D341Med (cell line): ENCODE results near the gene IFI27L1.

Source experiments
- DNase-seq: peaks from one replicate; pipeline ENCODE4 v3.0.0; 2012; ENCODE audit warnings: low spot score

Gene IFI27L1

DNA sequence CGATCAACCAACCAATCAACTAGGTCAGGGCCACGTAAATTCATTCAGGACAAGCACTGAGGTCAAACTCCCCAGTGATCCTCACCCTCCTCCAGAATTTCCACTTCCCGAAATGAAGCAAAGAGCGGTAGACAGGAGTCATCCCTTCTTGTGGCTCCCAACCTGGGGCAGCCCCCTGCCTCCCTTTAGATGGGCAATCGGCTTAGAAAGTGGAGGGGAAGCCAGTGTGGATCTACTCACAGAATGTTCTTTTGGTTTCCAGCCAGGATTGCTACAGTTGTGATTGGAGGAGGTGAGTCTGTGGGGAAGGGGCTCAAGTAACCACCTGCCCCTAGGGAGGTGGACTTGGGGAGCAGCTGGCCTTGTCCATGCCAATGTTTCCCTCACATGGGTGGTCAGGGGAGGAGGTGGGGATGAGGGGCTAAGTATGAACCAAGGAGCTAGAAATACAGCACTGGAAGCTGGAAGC lies 33.5 kb downstream of the IFI27L1 start:
- DNase-seq: no peak

DNA sequence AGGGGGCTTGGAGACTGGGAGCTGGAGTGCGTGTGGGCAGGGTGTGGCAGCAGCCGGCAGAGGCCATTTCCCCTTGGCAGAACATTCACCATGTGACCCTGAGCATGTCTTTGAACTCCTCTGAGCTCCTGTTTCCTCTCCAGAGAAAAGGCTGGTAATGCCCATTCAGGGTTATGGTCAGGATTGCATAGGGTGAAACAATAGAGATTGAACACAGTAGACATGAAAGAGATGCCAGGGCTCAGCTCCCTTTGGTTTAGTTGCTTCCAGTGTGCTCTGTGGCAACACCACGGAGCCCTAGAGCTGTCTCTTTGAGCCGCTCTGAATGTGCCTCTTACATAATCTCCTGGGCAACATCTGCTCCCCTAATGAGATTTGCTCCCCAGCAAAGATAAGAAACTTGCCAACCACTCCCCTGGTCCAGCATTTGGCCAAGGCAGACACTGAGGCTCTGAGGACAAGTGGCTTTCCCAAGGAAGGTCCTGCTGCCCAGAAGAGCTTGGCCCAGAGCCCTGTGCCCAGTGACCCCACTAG lies 34.0 kb downstream of the IFI27L1 start:
- DNase-seq: peak; percentile 62

DNA sequence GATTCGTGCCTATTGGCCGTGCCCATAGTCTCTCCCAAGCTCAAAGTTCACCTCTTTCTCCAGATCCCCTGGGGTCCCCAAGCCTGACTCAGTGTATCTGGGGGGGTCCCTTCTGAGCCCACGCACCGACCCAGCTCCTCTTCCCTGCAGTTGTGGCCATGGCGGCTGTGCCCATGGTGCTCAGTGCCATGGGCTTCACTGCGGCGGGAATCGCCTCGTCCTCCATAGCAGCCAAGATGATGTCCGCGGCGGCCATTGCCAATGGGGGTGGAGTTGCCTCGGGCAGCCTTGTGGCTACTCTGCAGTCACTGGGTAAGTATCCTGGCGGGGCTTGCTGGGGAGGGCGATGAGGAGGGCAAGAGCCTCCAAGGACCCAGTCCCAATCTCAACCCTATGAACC lies 34.5 kb downstream of the IFI27L1 start:
- DNase-seq: no peak

DNA sequence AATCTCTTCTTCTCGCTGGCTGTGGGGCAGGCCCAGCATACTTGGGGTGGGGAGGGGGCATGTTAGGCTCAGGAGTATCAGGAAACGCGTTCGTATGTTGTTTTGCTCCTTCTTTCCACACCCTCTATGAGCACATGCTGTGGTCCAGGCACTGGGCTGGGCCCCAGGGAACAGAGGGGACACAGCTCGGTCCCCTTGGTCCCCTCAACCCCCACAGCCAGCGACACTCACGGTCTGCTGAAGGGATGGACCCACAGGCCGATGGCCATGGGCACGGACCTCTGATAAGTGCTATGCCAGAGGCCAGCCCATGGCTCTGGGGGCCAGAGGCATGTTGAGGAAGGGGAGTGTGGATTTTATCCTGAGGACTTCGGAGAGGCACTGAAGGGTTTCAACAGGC lies 35.6 kb downstream of the IFI27L1 start:
- DNase-seq: no peak

DNA sequence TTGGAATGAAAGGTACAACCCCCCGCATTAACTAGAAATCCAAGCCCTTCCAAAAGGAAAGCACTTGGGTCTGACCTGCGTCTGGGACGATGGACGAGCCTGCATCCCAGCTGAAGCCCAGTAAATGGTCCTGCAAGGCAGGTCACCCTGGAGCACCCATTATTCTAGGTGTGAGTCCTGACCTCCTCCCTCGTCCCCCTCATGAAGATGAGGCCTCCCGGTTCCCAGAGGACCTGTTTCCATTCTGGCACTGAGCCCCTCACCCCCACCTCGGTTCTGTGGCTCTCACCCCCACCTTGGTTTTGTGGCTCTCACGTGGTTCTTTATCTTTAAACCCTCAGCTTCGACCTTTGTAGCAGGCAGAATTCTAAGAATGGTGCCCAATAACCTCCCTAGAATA lies 36.7 kb downstream of the IFI27L1 start:
- no peak for DNase-seq

DNA sequence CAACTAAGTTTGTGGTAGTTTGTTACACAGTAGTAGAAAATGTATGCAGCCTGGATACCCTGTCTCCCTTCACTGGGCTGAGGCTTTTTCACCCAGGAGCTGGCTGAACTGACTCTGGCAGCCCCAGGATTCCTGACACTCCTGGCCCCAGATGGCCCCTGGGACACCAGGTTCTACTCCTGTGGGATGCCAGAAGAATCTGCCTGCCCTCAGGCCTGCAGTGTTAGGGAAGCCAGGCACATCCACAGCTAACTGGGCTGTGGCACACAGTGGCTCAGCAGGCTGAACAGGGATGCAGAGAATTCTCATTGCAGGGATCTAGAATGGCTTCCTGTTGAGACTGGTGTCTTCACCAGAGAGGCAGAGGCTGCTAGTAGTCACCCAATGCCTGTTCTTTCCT lies 38.0 kb downstream of the IFI27L1 start:
- no peak for DNase-seq

DNA sequence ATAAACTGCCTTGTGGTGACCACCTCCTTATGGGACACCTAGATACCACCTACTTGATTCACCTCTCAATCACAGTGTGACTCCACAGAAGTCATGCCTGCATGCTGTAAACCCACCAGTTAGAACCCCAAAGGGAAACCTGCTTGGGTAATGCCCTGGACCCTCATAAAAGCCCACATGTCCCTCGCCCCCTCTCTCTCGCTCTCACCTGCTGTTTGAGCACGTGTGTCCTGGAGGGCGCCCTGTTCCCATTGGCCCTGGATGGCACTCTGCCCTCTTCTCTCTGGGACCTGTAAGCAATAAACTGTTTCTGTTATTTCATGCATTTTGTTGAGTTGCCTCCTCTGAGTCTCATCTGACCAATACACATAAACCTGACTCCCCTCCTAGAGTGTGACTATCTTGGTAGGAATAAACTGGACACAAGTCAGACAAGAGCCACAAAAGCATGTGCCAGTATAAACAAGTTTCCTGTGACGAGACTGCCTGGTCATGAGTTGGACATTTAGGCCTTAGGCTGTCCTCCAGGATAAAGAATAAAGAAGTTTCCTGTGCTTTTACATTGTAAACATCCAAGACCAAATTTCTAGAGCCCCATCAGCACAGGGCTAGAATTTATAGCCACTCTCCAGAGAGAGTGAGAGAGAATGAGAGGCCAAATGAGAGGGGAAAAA lies 39.7 kb downstream of the IFI27L1 start:
- DNase-seq: no peak

DNA sequence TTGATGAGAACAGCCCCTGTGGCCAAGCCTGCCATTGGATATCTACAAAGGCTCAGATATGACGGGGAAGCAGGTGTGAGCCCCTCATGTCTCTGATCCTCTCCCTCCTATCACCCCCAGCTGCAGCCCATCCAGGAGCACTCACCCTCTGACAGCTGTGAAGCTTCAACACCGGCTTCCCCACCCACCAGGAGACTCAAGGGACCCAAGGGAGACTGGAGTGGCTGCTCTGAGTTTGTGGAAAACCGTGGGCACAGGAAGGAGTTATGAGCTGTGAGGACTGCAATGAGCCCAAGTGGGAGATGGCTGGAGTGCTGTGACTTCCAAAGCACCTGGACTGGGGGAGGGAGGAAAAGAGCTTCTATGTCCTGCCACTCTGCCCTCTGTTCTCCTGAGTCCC lies 40.4 kb downstream of the IFI27L1 start:
- no peak for DNase-seq

DNA sequence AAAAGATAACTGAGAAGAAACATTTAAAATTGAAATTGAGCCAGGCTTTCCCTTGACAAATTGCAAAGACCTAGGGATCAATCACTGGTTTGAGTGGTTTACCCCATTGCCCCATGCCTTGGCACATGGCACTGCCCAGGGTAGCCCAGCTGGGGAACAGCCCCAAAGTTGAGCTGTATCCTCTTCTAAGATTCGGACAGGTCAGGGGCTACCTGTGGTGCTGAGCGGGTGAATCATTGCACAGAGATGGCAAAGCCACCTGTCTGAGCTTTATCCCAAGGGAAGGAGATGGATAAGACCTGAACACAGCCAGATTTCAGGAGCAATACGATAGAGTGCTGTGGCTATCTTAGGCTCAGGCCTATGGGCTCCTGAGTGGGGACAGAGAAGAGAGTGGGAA lies 41.3 kb downstream of the IFI27L1 start:
- DNase-seq: no peak

DNA sequence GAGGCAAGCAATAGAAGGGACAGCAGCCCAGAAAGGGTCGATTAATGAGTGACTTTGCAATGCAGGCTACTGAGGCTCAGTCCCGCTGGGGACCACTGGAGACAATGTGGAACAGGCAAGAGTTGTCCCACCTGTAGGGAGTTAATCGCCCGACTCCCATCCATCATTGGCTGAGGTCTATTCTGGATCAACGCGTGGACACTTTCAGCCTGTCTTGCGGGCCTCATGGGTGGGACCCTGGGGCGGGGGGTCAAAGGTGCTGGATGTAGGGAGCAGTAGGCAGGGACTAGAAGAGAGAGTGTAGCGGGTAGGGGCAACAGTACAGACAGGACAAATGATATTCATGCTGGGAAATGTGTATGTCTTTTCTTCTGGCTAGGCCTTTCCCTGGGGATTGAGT lies 42.2 kb downstream of the IFI27L1 start:
- DNase-seq: no peak

DNA sequence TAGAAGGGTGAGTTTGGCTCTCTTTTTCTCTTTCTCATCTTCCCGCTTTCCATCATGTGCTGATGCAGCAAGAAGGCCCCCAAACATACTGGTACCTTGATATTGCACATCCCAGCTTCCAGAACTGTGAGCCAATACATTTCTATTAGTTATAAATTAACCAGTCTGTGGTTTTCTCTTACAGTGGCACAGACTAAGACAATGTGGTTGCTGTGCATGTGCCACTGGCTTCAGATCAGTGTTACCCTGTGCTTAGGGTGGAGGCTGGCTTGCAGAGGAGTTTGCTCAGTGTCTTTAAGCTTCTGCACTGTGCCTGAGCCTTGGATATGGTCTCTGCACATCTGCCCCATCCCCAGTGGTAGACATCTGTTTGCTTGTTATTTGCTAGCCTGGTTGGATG lies 42.8 kb downstream of the IFI27L1 start:
- DNase-seq: no peak

DNA sequence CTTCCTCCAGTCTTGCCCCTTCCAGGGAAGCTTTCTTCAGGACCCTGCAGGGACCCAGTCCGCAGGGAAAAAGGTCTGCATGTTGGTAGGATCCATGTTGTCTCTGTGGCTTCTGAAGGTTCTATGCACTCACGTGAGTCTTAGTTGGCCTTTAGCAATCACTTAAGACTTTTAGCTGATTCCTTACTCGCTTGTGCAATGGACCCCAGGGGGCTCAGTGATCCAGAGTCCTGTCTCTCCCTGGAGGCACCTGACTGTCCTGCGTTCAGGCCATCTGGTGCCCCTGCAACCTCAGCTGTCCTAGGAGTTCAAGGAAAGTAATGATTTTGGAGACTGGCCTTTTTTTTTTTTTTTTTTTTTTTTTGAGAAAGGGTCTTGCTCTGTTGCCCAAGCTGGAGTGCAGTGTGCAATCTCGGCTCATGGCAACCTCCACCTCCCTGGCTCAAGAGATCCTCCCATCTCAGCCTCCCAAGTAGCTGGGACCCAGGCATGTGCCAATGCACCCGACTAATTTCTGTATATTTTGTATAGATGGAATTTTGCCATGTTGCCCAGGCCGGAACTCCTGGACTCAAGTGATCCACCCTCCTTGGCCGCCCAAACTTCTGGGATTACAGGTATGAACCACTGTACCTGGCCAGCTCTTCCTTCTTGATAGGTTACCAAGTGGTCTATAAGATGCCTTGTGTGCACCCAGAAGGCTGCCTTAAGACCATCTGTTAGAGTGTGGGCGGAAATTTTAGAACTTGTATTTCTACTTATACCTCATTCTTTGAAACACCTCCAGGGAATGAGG lies 43.7 kb downstream of the IFI27L1 start:
- no peak for DNase-seq

DNA sequence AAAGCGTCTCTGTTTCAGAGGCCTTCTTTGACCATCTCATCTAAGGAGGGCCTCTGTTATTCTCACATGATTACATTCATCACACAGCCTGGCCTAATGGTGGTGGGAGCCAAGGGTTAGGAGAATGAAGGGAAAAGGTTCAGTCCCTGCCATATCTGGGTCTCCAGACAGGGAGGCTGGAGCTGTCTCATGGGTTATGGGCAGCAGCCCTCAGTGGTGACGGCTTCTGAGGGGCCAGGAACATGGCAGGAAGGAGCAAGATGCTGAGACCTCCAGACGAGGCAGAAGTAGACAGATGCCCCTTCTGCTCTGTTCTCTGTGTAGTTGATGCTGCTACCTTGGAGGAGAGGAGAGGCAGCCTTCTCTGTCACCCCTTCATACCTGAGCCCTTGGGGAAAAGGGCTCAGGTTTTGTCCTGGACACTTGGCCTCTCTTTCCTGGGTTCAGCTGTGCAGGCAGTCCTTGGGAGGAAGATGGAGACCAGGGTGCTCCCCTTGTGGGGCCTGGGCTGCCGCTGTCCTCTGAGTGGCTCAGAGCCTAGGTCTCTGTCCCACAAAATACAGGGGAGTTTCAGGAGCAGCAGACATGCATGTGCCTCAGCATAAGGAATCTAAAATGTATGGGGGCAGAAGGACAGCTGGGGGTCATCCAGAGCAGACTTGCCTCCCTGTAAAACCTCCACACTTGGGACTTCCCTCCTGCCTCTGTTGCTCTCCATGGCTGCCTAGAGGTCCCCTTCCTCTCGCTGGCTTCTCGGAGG lies 44.7 kb downstream of the IFI27L1 start:
- no peak for DNase-seq

DNA sequence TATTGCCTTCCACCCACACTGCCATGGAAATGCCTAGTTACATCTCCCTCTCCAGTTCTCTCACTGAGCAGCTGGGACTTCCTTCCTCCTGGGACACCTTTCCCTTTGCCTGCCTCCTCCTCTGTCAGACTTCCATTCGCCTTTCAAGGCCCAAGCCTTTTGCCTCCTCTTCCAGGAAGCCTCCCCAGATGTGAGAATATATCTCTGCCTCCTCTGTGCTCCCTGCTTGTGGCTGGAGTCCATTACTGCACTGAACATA lies 45.2 kb downstream of the IFI27L1 start:
- DNase-seq: no peak

DNA sequence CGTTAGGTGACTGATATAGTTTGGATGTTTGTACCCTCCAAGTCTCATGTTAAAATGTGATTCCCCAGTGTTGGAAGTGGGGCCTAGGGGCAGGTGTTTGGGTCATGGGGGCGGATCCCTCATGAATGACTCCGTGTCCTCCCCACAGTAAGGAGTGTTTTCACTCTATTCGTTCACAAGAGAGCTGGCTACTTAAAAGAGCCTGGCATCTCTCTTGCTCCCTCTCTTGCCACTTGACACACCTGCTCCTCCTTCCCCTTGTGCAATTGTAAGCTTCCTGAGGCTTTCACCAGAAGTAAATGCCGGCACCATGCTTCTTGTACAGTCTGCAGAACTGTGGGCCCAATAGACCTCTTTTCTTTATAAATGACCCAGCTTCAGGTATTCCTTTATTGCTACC lies 45.7 kb downstream of the IFI27L1 start:
- no peak for DNase-seq

DNA sequence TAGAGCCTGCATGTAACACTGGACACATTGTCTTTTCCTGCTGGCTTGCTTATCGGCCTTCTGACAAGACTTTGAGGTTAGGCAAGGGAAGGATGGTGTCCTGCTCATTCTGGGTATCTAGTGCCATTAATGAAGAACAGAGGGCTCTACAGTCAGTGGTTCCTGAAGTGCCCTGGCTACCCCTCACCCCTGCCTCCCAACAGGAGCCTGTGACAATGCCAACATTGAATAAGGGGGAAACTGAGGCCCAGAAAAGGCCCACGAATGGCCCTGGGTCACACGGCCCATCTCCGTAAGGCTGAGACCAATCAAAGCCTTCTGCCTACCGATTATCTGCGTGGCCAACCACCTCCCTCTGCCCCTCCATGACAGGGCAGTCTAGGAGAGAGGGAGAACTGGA lies 46.2 kb downstream of the IFI27L1 start:
- no peak for DNase-seq

DNA sequence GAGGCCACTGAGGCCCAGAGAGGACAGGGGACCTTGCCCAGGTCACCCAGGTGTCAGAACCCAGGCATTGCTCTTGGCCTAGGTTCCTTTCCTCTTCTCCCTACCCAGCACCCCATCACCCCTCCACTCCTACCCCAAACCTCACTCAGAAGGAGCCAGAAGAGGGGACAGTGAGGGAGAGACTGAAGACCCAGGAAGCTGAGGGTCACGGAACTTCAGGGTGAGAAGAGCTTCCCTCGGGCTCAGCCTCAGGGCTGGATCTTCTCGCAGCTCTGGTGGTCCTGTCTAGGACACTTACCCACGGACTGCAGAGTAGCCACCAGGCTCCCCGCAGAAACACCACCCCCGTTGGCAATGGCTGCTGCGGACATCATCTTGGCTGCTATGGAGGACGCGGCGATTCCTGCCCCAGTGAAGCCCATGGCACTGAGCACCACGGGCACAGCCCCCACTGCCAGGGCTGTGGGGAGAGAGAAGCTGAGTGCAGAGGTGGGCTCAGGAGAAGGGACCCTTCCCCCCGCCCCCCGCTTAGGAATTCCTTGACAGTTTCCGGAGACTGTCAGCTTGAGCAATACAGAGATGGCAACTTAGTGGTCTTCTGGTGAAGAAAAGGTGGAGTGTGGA lies 47.2 kb downstream of the IFI27L1 start:
- no peak for DNase-seq

DNA sequence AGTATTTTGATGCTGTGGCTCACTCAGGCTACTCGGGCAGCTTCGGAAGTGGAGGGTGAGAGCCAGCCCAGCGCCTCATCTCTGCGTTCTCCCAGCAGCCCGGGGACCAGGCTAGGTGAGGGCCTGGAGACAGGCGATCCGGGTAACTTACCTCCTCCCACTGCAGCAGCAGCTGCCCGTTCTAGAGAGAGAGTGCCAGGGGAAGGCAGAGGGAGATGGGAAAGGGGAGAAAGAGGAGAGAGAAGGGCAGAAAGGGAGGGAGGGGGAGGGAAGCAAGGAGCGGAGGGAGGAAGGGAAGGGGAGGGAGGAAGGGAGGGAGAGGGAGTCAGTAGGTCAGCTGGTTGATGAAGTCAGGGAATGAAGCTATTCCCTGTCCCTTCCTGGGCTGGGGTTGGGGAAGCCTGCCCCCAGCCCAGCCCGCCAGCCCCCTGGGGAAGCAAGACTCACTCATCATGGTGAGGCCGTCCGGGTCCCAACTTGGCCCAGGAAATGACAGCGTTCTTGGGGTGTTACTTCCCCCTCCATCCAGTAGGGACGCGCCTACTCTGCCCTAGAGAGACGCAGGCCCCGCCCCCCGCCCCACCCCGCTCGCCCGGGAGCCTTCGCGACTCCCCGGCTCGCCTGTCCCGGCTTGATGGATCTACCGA lies 48.1 kb downstream of the IFI27L1 start, which contains the start of gene IFI27L2:
Gene IFI27L2, minus strand, starts transcription at position 494 of the 647 bp plus-strand sequence. Its CDS starts 40 bp downstream, at position 454.
- DNase-seq: peak; percentile 83

DNA sequence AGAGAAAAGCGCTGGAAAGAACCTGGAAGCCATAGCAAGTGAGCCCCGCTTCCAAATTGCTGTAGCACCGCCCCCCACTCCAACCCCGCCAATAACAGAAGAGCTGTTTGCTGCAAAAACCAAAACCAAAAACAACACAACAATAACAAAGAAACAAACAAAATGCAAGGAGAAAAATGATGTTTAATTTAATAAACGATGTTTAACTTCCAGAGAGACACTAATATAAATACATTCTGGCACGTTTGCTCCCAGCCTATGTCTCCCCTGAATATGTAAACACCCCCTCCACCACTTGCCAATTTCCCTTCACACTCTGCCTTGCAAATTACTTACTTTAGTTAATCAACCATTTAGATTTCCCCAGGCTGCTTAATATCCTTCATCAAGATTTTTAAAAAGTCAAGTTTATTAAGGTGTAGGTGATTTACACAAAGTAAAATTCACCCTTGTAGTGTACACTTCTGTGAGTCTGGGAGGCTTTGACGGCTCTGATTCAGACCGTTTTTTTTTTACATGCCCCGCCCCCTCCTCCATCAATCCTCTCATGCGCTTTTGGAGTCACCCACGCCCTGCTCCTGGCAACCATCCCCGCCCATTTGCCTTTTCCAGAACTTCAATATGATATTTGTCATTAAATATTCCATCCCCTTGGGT lies 48.8 kb downstream of the IFI27L1 start:
- DNase-seq: no peak

DNA sequence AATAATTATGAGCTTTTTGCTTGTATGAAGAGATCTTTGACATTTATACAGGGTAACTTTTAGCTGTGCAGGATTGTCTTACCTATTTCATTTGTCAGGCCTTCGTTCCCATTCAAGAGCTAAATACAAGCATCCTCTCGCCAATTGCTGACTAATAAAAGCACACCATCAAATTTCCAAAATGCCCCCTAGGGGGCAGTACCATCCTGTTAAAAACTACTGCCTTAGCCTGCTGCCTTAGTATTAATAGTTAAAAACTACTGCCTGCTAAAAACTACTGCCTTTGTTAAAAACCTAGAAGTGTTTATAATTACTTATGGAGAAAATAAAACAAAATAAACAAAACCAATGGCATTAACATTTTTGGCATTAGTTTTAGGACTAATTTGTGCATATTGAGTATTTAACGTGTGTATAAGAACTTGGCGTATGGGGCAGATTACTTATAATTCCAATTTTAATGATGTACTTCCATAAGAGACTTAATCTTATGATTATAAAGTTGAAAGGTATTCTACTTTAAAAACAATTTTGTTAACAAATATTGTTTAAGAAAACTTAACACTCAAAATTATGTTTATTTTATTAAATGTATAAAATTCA lies 51.3 kb downstream of the IFI27L1 start:
- DNase-seq: peak; percentile 56

DNA sequence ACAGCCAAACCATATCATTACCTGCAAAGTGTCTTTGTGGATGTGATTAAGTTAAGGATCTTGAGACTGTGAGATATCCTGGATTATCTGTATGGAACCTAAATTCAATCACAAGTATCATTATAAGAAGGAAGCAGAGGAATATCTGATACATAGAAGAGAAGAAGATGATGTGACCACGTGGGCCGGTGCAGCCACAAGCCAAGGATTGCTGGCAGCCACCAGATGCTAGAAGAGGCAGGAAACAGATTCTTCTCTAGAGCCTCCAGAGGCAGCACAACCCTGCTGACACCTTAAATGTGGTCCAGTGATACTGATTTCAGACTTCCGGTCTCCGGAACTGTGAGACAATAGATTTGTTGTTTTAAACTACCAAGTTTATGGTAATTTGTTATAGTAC lies 54.4 kb downstream of the IFI27L1 start:
- DNase-seq: no peak
